Stimulated activated CD4-positive, alpha-beta T cell treated with anti-CD3 and anti-CD28 coated beads, Interleukin-1b, Interleukin-23, amount 100 ng/mL, for 48 hours (primary cell): Measurements from ENCODE around the gene FAM229A.
"Not testable (repeated sequence)": the region's sequence is repeated elsewhere in the genome, so short reads cannot be mapped to it uniquely, and the experiment has no call there.

Experiments
- DNase-seq: peaks from one replicate; pipeline ENCODE4 v3.0.0-alpha.2; 2020

FAM229A gene

DNA sequence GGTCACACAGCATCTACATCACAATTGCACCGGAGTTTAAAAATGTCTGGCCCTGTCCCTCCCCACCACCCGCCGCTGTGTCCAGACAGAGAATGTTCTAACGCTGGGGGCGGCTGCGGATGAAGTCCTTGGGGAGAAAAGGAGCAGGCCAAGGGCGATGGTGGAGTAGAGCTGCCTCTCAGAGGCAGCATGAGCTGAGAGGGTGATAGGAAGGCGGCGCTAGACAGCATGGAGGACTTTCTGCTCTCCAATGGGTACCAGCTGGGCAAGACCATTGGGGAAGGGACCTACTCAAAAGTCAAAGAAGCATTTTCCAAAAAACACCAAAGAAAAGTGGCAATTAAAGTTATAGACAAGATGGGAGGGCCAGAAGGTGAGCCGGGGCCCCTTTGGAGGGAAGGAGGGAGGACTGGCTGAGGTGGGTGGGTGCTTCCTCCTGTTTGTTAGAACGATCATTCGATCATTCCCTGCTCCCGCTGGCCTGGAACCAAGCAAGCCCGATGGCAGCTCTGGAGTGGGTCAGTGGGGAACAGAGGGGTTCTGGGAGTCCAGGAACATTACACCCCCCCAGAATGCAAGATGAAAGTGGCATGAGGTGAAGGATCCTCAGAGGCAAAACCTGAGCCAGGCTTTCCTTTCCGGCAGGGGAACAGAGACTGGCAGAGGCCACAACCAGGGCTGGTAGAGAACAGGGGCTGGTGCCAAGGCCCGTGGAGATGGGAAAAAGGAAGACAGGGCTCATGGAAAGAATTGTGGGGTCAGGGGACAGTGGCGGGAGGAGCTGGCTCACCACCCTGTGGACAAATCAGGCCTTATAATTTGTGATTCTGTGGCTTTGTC, at the start of gene FAM229A, which contains the start of gene TSSK3:
Gene FAM229A, minus strand, starts transcription at position 12 of the 840 bp plus-strand sequence. CDS start 394 bp downstream, outside the sequence.
Gene TSSK3, plus strand, starts transcription at position 66 of the 840 bp plus-strand sequence. Its CDS starts 163 bp downstream, at position 229.
- no peak for DNase-seq

DNA sequence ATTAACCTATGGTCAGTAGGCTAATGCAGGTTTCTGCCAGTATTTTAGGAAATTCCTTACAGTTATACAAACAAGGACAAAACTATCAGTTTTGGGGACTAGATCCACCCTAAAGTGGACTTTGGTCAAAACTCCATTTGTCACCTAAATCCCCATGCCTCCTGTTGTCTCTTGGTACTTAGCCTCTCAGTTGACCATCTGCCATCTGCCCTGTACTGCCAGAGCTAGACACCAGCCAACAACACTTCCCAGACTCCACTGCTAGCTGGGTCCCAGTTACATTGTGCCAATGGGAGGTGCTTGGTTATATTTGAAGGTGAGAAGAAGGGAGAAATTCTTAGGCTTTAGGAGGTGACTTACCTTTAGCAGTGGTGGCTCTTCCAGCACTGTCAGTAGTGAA, 49.0 kb upstream of the FAM229A start:
- DNase-seq, result no peak

DNA sequence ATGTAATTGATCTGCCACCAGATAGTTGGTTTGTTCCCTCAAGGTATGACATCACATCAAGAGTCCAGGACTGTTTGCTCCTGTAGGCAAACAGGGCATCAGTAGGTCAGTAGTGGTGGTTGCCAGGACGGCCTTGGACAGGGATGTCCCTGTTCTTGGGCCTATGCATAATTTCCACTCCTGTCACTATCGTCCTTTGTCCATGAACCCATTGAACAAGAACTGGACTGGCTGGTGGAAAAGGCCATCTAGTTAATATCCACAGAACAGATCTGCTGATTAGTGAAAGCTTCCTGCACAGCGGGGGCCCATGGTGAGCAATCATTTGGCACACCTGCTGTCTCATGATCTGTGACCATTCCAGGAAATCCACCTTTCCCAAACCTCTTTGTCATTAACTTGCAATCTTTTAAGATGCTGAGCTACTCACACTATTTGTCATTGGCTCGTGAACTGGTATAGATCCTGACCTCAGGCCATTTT, 44.4 kb upstream of the FAM229A start:
- no peak for DNase-seq

DNA sequence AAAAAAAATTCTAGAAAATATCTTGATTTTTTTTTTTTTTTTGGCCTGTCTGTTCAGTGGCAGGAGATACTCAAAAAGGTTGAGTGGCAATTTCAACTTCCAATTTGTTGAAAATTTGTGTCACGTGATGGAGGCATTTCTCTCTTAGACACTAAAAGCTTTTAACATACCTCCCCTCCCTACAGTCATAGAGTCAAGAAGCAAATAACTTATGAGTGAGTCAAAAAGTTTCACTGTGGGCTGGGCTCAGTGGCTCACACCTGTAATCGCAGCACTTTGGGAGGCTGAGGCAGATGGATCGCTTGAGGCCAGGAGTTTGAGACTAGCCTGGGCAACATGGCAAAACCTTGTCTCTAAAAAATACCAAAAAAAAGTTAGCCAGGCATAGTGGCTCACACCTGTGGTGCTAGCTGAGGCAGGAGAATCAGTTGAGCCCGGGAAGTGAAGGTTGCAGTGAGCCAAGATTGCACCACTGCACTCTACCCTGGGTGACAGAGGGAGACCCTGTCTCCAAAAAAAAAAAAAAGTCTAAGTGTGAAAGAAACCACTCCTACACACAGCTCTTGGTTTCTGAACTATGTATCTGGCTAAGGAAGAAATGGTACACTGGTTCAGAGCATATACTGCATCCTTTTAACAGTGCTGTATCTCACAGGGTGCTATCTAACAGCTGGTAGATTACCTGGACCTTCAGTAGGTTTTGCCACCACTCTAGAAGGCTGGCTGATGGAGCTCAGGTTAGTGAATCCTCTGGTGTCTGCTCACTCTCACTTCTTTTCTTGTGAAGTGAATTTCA, 43.6 kb upstream of the FAM229A start:
- no peak for DNase-seq

- no peak for DNase-seq
Measured at GRCh38 chr1:32404946-32405345, 42.7 kb upstream of the FAM229A start.

DNA sequence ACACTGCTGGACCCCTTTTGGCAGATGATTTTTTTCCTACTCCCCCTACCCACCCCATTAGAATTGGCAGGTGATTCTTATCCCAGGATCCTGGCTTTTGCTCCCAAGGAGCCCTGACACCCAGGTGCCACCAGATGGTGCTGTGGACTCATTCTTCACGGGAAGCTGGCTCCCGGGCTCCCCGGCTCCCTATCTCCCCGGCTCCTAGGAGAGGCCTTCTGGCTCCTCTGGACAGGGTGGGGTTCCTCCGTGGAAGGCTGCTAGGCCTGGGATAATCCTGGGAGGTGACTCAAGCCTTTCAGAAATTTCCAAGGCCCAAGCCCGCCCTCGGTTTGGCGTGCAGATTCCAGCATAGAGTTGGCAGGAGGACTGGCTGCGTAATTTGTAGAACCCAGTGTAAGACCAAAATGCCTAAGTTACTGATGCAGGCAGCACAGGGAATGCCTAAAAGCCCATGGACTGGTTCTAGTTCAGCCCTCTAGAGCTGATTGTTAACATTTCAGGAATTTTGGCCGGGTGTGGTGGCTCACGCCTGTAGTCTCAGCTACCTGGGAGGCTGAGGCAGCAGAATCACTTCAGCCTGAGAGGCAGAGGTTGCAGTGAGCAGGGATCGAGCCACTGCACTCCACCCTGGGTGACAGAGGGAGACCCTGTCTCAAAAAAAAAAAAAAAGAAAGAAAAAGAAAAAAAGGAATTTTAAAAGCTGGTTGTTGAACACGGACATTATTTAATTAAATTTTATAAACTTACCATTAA, 38.8 kb upstream of the FAM229A start:
- peak; percentile 49 for DNase-seq

DNA sequence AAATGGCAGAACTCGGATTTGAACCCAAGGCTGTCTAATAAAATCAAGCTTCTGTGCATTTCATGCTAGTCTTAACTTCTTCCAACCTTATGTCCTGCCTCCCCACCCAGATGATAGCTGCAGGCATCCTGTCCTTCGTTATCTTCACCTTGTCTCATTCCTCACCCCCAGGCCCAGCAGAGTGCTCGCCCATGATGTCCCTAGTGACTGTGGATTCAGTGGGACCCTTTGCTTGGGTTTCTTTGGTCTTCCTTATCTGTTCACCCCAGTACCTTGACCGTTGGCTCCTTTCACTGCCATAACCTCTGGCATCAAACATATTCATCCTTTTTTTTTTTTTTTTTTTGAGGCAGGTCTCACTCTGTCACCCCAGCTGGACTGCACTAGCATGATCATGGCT, 37.6 kb upstream of the FAM229A start:
- DNase-seq, result no peak

GRCh38 chr1:32398401-32398800, 36.1 kb upstream of the FAM229A start:
- no peak for DNase-seq

GRCh38 chr1:32396524-32396923, 34.2 kb upstream of the FAM229A start:
- not testable (repeated sequence) for DNase-seq

GRCh38 chr1:32394890-32395432, 32.7 kb upstream of the FAM229A start:
- DNase-seq, result no peak

GRCh38 chr1:32394141-32394889, 32.0 kb upstream of the FAM229A start, which contains the start of gene BSDC1:
Gene BSDC1 (minus strand): TSS chr1:32394441. CDS start chr1:32394414, 27 bp downstream.
- DNase-seq, result peak; percentile 98

DNA sequence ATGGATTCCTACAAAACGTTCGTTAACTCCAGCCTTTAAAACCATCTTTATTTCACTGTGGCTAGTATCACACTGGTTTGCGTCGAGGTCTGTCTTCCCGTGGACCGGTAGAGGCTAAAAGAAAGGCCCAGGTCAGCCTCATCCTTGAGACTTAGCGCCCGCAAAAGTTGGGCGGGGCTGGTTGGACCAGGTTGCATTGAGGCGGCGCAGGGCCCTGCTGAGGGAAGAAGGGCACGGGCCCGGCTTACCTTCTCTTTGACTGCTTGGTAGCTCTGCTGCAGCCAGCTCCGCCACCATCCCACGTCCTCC, 31.5 kb upstream of the FAM229A start:
- DNase-seq, result no peak

GRCh38 chr1:32393136-32393535, 30.9 kb upstream of the FAM229A start:
- DNase-seq, result peak; percentile 33

DNA sequence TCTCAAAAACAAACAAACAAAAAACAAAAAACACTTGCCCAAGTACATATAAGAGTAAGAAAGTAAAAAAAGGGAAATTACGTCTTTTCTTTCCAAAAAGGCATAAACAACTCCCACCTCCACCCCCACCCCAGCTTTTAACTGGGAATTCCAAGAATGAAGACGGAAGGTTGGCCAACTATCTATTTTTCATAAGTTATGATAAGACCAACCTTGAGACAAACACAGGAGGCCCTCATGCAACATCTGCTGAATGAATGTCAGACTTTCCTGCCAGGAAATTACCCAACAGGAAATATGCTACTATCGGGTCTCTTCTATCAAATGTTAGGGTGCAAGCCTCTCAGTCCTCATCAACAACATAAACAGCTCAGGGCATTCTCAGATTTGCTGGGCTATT, 30.0 kb upstream of the FAM229A start:
- DNase-seq, result no peak

DNA sequence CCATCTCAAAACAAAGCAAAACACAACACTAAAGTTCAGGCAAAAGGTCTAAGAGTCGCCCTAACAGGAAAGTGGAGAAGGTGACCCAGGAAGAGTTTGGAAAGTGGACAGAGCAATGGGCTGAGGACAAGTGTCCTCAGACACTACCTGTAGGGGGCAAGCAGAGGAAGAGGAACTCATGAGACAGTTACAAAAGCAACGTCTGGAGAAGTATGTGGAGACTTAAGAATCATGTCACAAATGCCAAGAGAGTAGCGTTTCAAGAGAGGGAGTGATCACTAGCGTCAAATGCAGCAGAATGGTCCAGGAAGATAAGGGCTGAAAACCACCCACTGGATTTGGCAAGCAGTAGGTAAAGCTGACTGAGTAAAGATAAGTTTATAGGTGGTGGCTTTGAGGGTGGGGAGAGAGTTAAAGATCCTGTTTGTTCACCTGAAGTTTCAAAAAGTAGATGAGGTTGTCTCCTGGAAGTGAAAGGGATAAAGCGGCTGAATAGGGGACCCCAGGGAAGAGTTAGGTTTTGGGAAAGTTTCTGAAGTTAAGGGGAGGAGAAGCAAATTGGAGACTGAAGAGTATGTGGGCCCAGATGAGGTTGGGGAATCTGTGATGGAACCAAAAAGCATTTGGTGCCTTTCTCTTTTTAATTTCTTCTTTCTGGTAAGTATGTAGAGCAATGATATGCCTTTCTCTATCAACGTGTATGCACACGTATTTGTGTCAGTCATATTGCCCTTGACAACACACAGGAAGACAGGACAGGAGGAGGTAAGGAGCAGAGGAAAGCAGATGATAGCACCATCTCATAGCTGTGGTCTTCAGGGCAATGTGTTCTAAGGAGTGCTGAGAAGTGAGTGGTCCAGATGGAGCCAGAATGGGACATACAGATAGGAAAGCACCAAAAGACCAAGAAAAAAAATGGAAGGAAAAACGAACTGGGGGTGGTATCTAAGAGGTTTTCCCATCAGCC, 28.9 kb upstream of the FAM229A start:
- DNase-seq, result no peak

DNA sequence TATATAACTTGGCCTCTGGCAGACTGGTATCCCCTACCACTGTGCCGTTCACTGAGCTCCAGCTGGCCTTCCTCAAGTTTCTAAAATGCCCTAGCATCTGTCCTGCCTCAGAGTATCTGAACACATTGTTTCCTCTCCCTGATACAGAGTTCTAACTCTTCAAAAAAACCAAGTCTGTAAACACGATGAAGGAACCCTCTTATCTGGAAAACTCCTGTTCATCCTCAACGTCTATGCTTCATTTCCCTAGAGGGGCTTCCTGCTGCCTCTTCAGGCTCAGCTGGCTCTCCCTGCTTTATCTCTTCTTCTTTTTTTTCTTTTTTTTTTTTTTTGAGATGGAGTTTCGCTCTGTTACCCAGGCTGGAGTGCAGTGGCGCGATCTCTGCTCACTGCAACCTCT, 26.4 kb upstream of the FAM229A start:
- DNase-seq, result no peak

DNA sequence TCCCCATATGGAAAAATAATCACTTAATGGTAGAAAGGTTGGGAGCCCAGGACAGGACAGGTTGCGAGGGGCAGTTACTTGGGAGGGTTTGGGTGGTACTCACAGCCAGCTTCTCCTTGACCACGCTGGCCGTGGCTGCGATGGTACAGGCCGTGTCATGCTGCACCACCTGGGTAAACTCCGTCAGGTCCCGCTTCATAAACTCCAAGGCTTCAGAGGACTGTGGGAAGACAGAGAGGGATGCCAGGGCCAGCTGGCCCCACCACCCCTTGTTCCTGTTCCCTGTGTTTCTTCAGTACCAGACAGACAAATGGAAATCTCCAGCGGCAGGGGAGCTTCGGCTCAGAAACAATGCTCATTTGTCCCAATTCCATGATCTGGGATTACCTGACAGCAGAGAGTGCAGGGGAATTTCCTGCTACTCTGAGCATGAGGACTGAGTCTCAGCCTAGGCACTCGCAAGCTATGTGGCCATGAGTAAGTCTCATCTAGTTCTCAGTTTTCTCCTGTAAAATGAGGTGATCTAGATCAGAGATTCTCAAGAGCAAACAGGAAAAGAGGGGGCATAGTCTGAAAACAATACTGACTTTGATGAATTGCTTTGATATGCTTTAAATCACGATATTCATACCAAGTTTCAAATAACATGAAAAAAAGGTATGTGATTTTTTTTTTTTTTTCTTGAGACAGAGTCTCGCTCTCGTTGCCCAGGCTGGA, 24.5 kb upstream of the FAM229A start:
- DNase-seq, result no peak

DNA sequence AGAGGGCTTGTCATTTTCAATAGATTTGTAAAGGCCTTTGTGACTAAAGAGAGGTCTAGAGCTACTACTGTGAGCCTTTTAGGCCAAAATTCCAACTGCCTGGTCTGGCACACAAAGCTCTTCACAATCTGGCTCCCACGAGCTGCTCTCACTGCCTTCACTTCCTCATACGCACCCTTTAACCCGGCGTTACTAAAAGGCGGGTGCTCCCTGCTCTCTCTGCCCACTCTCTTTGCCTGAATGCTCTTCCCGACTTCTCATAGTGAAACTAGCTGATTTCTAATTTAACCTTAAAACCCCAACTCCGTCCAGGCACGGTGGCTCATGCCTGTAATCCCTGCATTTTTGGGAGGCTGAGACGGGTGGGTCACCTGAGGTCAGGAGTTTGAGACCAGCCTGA, 17.8 kb upstream of the FAM229A start:
- DNase-seq, result no peak

DNA sequence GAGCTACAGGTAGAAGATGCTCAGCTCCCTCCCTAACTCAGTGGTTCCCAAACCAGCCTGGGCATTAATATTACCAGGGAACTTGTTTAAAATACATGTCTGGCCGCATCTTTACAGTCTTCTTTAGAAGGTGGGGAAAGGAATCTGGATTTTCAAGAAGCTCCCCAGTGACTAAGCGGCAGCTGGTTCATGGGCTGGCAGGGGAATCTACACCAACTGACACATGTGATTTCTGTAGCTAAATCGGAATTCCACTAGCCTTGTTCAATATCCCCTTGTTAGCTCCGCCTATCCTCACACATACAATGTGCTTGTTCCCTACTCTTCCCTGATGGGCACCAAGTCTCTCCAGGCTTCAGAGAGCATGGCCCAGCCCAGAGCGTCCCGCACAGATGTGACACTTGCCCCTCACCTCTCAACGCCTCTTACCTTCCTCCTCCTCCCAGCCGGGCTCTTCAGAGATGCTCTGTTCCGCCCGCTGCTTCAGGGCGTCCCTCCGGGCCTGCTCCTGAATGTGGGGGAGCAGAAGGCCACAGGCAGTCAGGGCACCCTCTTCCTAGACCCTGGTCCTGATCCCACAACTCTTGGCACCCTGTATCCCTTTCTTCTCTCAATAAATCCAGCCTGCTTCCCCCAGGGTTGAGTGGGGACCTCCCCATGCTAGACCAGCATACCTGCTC, 15.4 kb upstream of the FAM229A start:
- no peak for DNase-seq
